Neural cell (in vitro differentiated cells): Measurements from ENCODE around the gene ZBTB42. TPM values are rescaled to one million over a fixed set of nuclear protein-coding genes. Genes with fewer than 3 reads are reported as not detected.

ENCODE experiments used
- H2AFZ ChIP-seq: fragments of 200-600, 300-800 bp; sonication (generic), shearing (Covaris generic); 2 replicates; pipeline ENCODE4 v1.6.0; 2014; ENCODE audit warnings: low read depth, mild to moderate bottlenecking, antibody characterized with exemption, low read length, moderate library complexity
- H3F3A ChIP-seq: fragments of 200-600 bp; shearing (Covaris generic); 2 replicates; pipeline ENCODE4 v1.6.1; 2016; ENCODE audit warnings: mild to moderate bottlenecking, moderate library complexity, mixed read lengths, antibody characterized with exemption, low read length; ENCODE audit not compliant: insufficient read depth, poor library complexity, severe bottlenecking
- H3K27ac ChIP-seq: fragments of 200-600, 300-800 bp; sonication (generic), shearing (Covaris generic); 2 replicates; pipeline ENCODE4 v1.5.1; 2014; ENCODE audit warnings: mild to moderate bottlenecking, low read length, moderate library complexity
- H3K27me3 ChIP-seq: fragments of 300-800, 200-600 bp; sonication (generic), shearing (Covaris generic); 2 replicates; pipeline ENCODE4 v1.6.0; 2014; ENCODE audit warnings: mild to moderate bottlenecking, low read depth, low read length, moderate library complexity; ENCODE audit not compliant: insufficient read depth
- H3K36me3 ChIP-seq: fragments of 300-800, 200-600 bp; sonication (generic), shearing (Covaris generic); 2 replicates; pipeline ENCODE4 v1.5.1; 2014; ENCODE audit warnings: mild to moderate bottlenecking, antibody characterized with exemption, low read length, moderate library complexity; ENCODE audit not compliant: insufficient read depth
- H3K4me2 ChIP-seq: fragments of 300-800, 200-600 bp; sonication (generic), shearing (Covaris generic); 2 replicates; pipeline ENCODE4 v1.6.0; 2014; ENCODE audit warnings: mild to moderate bottlenecking, low read length
- H3K4me3 ChIP-seq: fragments of 300-800, 200-600 bp; sonication (generic), shearing (Covaris generic); 2 replicates; pipeline ENCODE4 v1.5.1; 2014; ENCODE audit warnings: mild to moderate bottlenecking, low read length, moderate library complexity
- H3K79me2 ChIP-seq: fragments of 200-600 bp; shearing (Covaris generic); replicated peaks from 2 replicates; pipeline ENCODE4 v1.6.0; 2014; ENCODE audit warnings: mild to moderate bottlenecking, low read length, moderate library complexity; ENCODE audit not compliant: insufficient read depth
- H3K9ac ChIP-seq: fragments of 300-800, 200-600 bp; sonication (generic), shearing (Covaris generic); 2 replicates; pipeline ENCODE4 v1.6.1; 2016; ENCODE audit warnings: mild to moderate bottlenecking, low read length, mixed read lengths
- H3K9me2 ChIP-seq: fragments of 200-600 bp; shearing (Covaris generic); 2 replicates; pipeline ENCODE4 v1.6.1; 2016; ENCODE audit warnings: mild to moderate bottlenecking, low read length, mixed read lengths; ENCODE audit not compliant: insufficient read depth
- H3K9me3 ChIP-seq: fragments of 200-600, 300-800 bp; sonication (generic), shearing (Covaris generic); 2 replicates; pipeline ENCODE4 v1.6.1; 2016; ENCODE audit warnings: mild to moderate bottlenecking, mixed run types, low read length, moderate library complexity, mixed read lengths
- H4K20me1 ChIP-seq: fragments of 200-600 bp; shearing (Covaris generic); 2 replicates; pipeline ENCODE4 v1.6.1; 2016; ENCODE audit warnings: mild to moderate bottlenecking, mixed run types; ENCODE audit not compliant: insufficient read depth
- CTCF ChIP-seq: fragments of 450-650 bp; IDR thresholded peaks from 2 replicates; pipeline ENCODE4 v1.5.1; 2014; ENCODE audit warnings: antibody characterized with exemption, mild to moderate bottlenecking, moderate library complexity; ENCODE audit not compliant: poor library complexity, severe bottlenecking
- EP300 ChIP-seq: fragments of 450-650 bp; conservative IDR thresholded peaks from 2 replicates; pipeline ENCODE4 v1.6.1; 2014; ENCODE audit warnings: antibody characterized with exemption, mild to moderate bottlenecking, moderate library complexity; ENCODE audit not compliant: poor library complexity, severe bottlenecking
- EZH2 ChIP-seq: fragments of 200-600, 300-800 bp; shearing (Covaris generic), sonication (generic); IDR thresholded peaks from 2 replicates; pipeline ENCODE4 v1.6.1; 2014; ENCODE audit warnings: antibody characterized with exemption, low read length, borderline replicate concordance, mild to moderate bottlenecking; ENCODE audit not compliant: insufficient read depth, poor library complexity, severe bottlenecking
- MXI1 ChIP-seq: fragments of 450-650 bp; conservative IDR thresholded peaks from 2 replicates; pipeline ENCODE4 v1.6.1; 2014; ENCODE audit warnings: antibody characterized with exemption, mild to moderate bottlenecking; ENCODE audit not compliant: poor library complexity, severe bottlenecking
- POLR2AphosphoS5 ChIP-seq: IDR thresholded peaks from 2 replicates; pipeline ENCODE4 v1.6.1; 2012
- RAD21 ChIP-seq: fragments of 450-650 bp; conservative IDR thresholded peaks from 2 replicates; pipeline ENCODE4 v1.6.1; 2014; ENCODE audit warnings: antibody characterized with exemption, mild to moderate bottlenecking, moderate library complexity
- REST ChIP-seq: IDR thresholded peaks from 2 replicates; pipeline ENCODE4 v1.6.1; 2012; ENCODE audit warnings: borderline replicate concordance
- SMC3 ChIP-seq: fragments of 450-650 bp; conservative IDR thresholded peaks from 2 replicates; pipeline ENCODE4 v1.6.1; 2014; ENCODE audit warnings: antibody characterized with exemption, mild to moderate bottlenecking, moderate library complexity; ENCODE audit not compliant: poor library complexity
- TAF1 ChIP-seq: IDR thresholded peaks from 2 replicates; pipeline ENCODE4 v1.6.1; 2012; ENCODE audit warnings: low read depth
- polyA plus RNA-seq: library from polyadenylated mRNA; depleted of rRNA; stranded (reverse); fragments of >200 nt; gene quantifications from 2 replicates; pipeline ENCODE4 v1.2.3, GENCODE V29; 2014

The ZBTB42 gene
- polyA plus RNA-seq, 1 donor from 2014 or later = not detected

GRCh38 chr14:104821971-104822608 is 21.2 kb downstream of the ZBTB42 start:
- no peaks in the 10 kb centered on the region for H3F3A ChIP-seq
- TF ChIP-seq TAF1 = no peak
- TF ChIP-seq RAD21 = no peak
- no peak for TF ChIP-seq MXI1
- TF ChIP-seq EZH2 = no peak
- no peak for TF ChIP-seq EP300
- TF ChIP-seq SMC3 = no peak
- no peak for TF ChIP-seq REST
- TF ChIP-seq POLR2AphosphoS5 = no peak
- TF ChIP-seq CTCF = no peak
- no peaks in the 10 kb centered on the region for H3K9me2 ChIP-seq
- no peak overlapping the region for H3K4me2 ChIP-seq
- H3K27ac ChIP-seq = no peak overlapping the region
- peaks cover 14% of the 10 kb centered on the region for H3K27me3 ChIP-seq
- H3K9ac ChIP-seq = no peak overlapping the region
- no peak overlapping the region for H3K4me3 ChIP-seq
- H3K36me3 ChIP-seq = no peaks in the 10 kb centered on the region
- no peaks in the 10 kb centered on the region for H3K79me2 ChIP-seq
- no peaks in the 10 kb centered on the region for H4K20me1 ChIP-seq
- H2AFZ ChIP-seq = no peak overlapping the region
- H3K9me3 ChIP-seq = no peaks in the 10 kb centered on the region

- Histone ChIP-seq H3F3A (no peaks in the 10 kb centered on the region), H3K27ac (no peak overlapping the region), H3K4me3 (no peak overlapping the region), H3K4me2 (no peak overlapping the region), H3K27me3 (peaks cover 23% of the 10 kb centered on the region), H3K9ac (no peak overlapping the region), H2AFZ (no peak overlapping the region), H3K9me2 (no peaks in the 10 kb centered on the region), H4K20me1 (no peaks in the 10 kb centered on the region), H3K9me3 (no peaks in the 10 kb centered on the region), H3K36me3 (no peaks in the 10 kb centered on the region), H3K79me2 (no peaks in the 10 kb centered on the region)
- no peak for TF ChIP-seq EP300
- no peak for TF ChIP-seq CTCF
- no peak for TF ChIP-seq REST
- TF ChIP-seq SMC3 = no peak
- TF ChIP-seq RAD21 = no peak
- TF ChIP-seq TAF1 = no peak
- no peak for TF ChIP-seq POLR2AphosphoS5
- TF ChIP-seq MXI1 = no peak
- no peak for TF ChIP-seq EZH2
Measured at GRCh38 chr14:104822821-104823615, 22.1 kb downstream of the ZBTB42 start.
